Stimulated activated effector memory CD8-positive, alpha-beta T cell treated with anti-CD3 and anti-CD28 coated beads, Interleukin-12 subunit alpha, Interleukin-12 subunit beta, amount 100 ng/mL, for 72 hours (primary cell): ENCODE measurements around the gene IGFBP4.

Experiments used
- ATAC-seq: fragments of 150-1000 bp; cut with Tn5 transposase; 2 replicates; pipeline ENCODE4 v1.10.0; 2021
- DNase-seq, 2 donors: peaks; one replicate each; pipeline ENCODE4 v3.0.0; 2021 to 2022; ENCODE audit warnings: low spot score in 2 of 2
- H3K27ac Mint-ChIP-seq: one replicate; pipeline ENCODE4 v1.8.0; 2022; ENCODE audit warnings: mild to moderate bottlenecking, mixed read lengths
- H3K36me3 Mint-ChIP-seq: one replicate; pipeline ENCODE4 v1.8.0; 2022; ENCODE audit warnings: mild to moderate bottlenecking, mixed read lengths
- H3K4me1 Mint-ChIP-seq: one replicate; pipeline ENCODE4 v1.8.0; 2022; ENCODE audit warnings: mixed read lengths
- H3K4me3 Mint-ChIP-seq: one replicate; pipeline ENCODE4 v1.8.0; 2022; ENCODE audit warnings: mild to moderate bottlenecking, mixed read lengths
- H3K9me3 Mint-ChIP-seq: one replicate; pipeline ENCODE4 v1.8.0; 2022; ENCODE audit warnings: mixed read lengths

IGFBP4 gene

DNA sequence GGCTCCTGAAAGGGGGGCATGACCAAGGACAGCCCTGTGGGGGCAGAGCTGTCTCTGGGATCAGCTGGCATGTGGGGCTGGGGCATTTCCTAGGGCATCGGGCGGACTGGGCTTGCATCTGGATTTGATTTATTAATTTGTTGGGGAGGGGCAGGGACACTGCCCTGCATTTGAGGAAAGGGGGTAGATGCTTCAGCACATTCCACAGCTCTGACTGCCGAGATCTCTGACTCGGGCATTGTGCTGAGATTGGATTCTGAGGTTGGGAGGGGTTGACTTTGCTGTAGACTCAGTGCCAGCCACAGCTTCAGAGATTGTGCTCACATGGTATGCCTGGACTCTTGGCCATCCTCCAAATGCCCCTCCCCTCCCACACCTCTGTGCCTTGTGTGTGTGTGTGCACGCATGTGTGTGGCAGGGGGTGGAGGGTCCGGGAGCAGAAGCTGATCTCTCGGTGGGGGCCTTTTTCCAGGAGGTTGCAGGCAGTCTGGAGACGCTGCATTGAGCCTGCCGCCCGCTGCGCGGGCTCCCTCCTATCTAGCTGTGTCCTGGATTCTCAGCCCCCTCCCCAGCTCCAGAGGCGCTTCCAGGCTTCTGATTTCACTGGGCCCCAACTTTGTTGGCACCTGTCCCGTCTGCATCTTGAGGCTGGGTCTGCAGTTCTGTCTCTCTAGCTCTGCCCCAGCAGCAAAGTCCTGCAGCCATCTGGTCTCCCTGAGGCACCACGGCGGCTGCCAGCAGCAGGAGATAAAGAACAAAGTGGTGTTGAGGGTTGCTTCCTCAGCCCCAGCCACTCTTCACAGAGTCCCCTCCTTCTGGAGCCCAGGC, 14.9 kb downstream of the IGFBP4 start:
- no peak for DNase-seq
- no peaks in the 10 kb centered on the region for H3K4me1 Mint-ChIP-seq
- H3K36me3 Mint-ChIP-seq, result peaks cover 8% of the 10 kb centered on the region
- no peaks in the 10 kb centered on the region for H3K9me3 Mint-ChIP-seq
- ATAC-seq, result no peak
- H3K27ac Mint-ChIP-seq, result peak overlapping the region; percentile 11
- H3K4me3 Mint-ChIP-seq, result no peak overlapping the region

- Mint-ChIP-seq H3K27ac (peak overlapping the region; percentile 11), H3K9me3 (no peaks in the 10 kb centered on the region), H3K4me1 (no peaks in the 10 kb centered on the region), H3K4me3 (no peak overlapping the region), H3K36me3 (peaks cover 8% of the 10 kb centered on the region)
- DNase-seq (no peak), ATAC-seq (no peak)
Observed at GRCh38 chr17:40458851-40459482, 15.7 kb downstream of the IGFBP4 start.

DNA sequence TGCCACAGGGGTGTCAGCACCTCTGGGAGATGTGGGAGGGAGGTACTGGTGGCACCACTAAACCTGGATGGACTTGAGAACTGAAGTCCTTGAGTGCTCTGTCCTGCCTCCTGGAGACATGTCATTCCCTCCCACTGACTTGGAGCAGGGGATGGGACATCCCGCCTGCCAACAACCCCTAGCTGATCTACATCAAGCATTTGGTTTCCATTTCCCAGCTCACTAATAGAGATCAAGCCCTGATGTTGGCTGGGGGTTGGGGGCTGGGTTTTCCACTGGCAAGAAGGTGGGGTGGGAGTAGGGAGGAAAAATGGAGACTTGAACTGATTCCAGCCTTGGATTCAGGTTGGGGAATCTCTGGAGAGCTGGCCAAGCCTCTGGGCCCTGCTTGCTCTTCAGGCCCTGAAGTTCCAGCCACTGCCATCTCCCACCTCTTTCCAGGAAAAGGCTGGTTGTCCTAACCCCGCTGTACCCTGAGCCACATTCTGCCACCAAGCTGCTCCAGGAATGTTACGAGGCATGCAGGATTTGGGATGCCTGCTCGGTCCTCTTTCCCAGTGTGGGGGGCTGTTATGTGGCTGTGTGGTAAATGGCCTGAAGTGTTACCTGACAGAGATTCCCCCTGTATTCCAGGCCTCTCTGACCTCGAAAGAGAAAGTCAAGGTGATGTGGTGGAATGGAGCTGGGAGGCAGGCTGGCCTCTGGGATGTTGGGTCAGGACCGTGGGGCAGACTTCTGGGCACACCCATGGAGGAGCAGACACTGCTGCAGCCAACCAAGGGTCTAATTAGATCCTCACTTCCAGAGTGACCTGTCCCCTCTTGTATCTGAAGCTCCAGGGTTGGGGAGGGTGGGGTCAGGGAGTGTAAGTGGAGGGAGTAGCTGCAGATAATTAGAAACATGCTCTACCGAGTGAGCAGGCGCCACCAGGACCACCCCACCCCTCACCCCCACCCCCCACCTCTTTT, 16.7 kb downstream of the IGFBP4 start:
- ATAC-seq (no peak), DNase-seq (no peak)
- no peaks in the 10 kb centered on the region for H3K9me3 Mint-ChIP-seq
- H3K4me1 Mint-ChIP-seq, result no peaks in the 10 kb centered on the region
- no peak overlapping the region for H3K4me3 Mint-ChIP-seq
- no peak overlapping the region for H3K27ac Mint-ChIP-seq
- H3K36me3 Mint-ChIP-seq, result peaks cover 8% of the 10 kb centered on the region

GRCh38 chr17:40460604-40460967, 17.3 kb downstream of the IGFBP4 start:
- ATAC-seq (no peak), DNase-seq (no peak)
- Mint-ChIP-seq H3K9me3 (no peaks in the 10 kb centered on the region), H3K27ac (no peak overlapping the region), H3K4me3 (no peak overlapping the region), H3K36me3 (peaks cover 3% of the 10 kb centered on the region), H3K4me1 (no peaks in the 10 kb centered on the region)

GRCh38 chr17:40460968-40461731, 17.9 kb downstream of the IGFBP4 start:
- no peak overlapping the region for H3K27ac Mint-ChIP-seq
- ATAC-seq, result no peak
- H3K4me3 Mint-ChIP-seq, result no peak overlapping the region
- no peaks in the 10 kb centered on the region for H3K4me1 Mint-ChIP-seq
- H3K36me3 Mint-ChIP-seq, result no peaks in the 10 kb centered on the region
- DNase-seq, result no peak
- no peaks in the 10 kb centered on the region for H3K9me3 Mint-ChIP-seq

DNA sequence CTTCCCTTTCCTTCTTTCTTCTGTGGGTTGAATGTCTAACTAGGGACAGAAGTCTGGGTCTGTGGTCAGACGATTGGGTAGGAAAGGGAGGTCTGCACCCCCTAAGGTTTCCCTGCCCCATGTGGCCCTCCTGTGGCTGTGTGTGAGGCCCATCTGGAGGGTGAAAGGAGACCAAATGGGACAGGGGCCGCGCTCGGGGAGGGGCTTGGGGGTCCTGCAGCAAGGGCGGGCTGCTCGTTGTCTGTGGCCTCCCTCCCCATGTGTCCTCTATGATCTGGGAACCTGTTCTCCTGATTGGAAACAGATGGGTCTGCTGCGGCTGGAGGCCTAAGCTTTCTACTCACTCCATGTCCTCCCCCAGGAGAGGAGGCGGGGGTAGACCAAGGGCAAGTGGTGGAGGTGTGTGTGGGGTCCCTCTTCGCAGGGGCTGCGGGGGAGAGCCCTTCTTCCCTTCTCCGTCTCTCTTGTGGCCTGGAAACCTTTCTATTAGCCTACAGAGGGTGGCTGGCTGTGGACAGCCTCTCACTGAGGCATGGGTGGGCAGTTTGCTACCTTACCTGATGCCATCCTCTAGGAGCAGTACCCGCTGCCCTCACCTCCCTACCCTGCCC, 18.6 kb downstream of the IGFBP4 start:
- H3K36me3 Mint-ChIP-seq, result no peaks in the 10 kb centered on the region
- H3K4me1 Mint-ChIP-seq, result no peaks in the 10 kb centered on the region
- no peaks in the 10 kb centered on the region for H3K9me3 Mint-ChIP-seq
- no peak overlapping the region for H3K27ac Mint-ChIP-seq
- H3K4me3 Mint-ChIP-seq, result no peak overlapping the region
- DNase-seq (no peak), ATAC-seq (no peak)

- no peaks in the 10 kb centered on the region for H3K4me1 Mint-ChIP-seq
- DNase-seq, result no peak
- H3K27ac Mint-ChIP-seq, result no peak overlapping the region
- no peaks in the 10 kb centered on the region for H3K9me3 Mint-ChIP-seq
- no peaks in the 10 kb centered on the region for H3K36me3 Mint-ChIP-seq
- no peak for ATAC-seq
- H3K4me3 Mint-ChIP-seq, result no peak overlapping the region
Observed at GRCh38 chr17:40462343-40463121, 19.3 kb downstream of the IGFBP4 start.

GRCh38 chr17:40463122-40463550, 19.9 kb downstream of the IGFBP4 start:
- no peaks in the 10 kb centered on the region for H3K36me3 Mint-ChIP-seq
- H3K4me3 Mint-ChIP-seq, result no peak overlapping the region
- no peak for ATAC-seq
- DNase-seq, result no peak
- H3K4me1 Mint-ChIP-seq, result no peaks in the 10 kb centered on the region
- no peaks in the 10 kb centered on the region for H3K9me3 Mint-ChIP-seq
- no peak overlapping the region for H3K27ac Mint-ChIP-seq

DNA sequence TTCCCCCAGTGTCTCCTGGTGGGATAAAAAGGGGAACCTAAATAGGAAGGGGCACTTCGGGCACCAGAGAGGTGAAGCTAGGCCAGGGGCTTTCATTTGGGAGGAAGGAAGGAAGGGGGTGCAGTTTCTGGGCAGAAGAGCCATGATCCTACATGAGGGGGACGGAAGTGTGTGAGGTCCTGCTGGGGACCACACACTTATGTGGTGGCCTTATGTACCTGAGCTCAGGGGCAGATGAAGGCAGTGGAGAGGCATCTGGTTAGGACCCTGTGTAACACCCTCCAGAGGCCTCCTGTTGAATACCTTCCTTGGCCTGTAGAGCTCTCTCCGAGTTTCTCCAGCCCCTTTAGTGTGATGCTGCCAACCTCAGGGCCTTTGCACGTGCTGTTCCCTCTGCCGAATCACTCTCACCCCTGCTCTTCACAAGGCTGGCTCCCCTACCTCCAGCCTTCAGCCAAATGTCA, 21.2 kb downstream of the IGFBP4 start:
- Mint-ChIP-seq H3K4me3 (no peak overlapping the region), H3K9me3 (no peaks in the 10 kb centered on the region)

DNA sequence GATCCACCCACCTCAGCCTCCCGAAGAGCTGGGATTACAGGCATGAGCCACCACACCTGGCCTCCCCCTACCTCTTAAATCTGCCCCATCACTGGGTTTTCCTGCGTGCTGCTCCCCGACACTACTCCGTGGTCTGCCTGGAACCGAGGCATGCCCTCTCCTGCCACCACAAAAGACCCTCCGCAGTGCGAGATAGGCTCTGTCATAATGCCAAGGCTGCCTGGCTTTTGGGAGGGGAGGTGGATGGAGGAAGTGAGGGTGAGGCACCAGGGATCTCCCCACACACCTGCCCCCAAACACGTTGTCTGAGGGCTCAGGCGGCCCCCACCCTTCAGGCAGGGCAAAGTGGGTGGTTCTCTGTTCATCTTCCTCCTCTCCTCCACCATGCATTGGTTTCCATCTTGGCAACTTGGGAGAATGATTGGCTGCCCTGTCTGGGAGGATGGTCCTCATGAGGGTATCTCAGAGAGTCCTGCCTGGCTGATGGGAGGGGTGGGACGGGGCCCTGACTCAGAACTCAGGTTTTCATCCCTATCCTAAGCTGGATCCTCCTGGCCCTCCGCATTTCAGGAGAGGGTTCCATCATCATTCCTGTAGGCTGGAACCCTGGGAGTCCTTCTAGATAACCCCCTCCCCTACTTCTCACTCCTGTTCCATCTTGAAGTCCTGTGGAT, 23.2 kb downstream of the IGFBP4 start:
- Mint-ChIP-seq H3K36me3 (peaks cover 3% of the 10 kb centered on the region), H3K4me3 (no peak overlapping the region), H3K9me3 (no peaks in the 10 kb centered on the region), H3K27ac (no peak overlapping the region), H3K4me1 (no peaks in the 10 kb centered on the region)
- ATAC-seq (no peak), DNase-seq (no peak)

More for the DNA sequence above, 21.2 kb downstream of the IGFBP4 start:
- Mint-ChIP-seq H3K36me3 (no peaks in the 10 kb centered on the region), H3K27ac (peak overlapping the region; percentile 11), H3K4me1 (no peaks in the 10 kb centered on the region)
- ATAC-seq (no peak), DNase-seq (no peak)

- Mint-ChIP-seq H3K4me1 (no peaks in the 10 kb centered on the region), H3K4me3 (no peak overlapping the region), H3K27ac (no peak overlapping the region), H3K9me3 (no peaks in the 10 kb centered on the region), H3K36me3 (peaks cover 6% of the 10 kb centered on the region)
- no peak for ATAC-seq
- DNase-seq, result no peak
Observed at GRCh38 chr17:40467281-40467867, 24.1 kb downstream of the IGFBP4 start.

- Mint-ChIP-seq H3K4me3 (no peak overlapping the region), H3K9me3 (no peaks in the 10 kb centered on the region), H3K27ac (no peak overlapping the region), H3K36me3 (peaks cover 6% of the 10 kb centered on the region), H3K4me1 (peaks cover 8% of the 10 kb centered on the region)
- ATAC-seq (no peak), DNase-seq (no peak)
Observed at GRCh38 chr17:40468560-40468959, 25.3 kb downstream of the IGFBP4 start.
